OCI-LY1 (cell line): Measurements from ENCODE around the gene ANKS1A.

Experiments used
- EZH2 ChIP-seq: fragments of 200-600 bp; sonication (generic), shearing (Covaris generic); IDR thresholded peaks from 2 replicates; pipeline ENCODE4 v1.8.0; 2017; ENCODE audit warnings: borderline replicate concordance, mixed run types, mild to moderate bottlenecking, antibody characterized with exemption, low read length, moderate library complexity, mixed read lengths
- TF ChIP-seq, protein P1 (sequence below): fragments of 200-600 bp; sonication (generic), shearing (Covaris generic); IDR thresholded peaks from 2 replicates; pipeline ENCODE4 v1.5.1; 2017; ENCODE audit warnings: mild to moderate bottlenecking, antibody characterized with exemption, low read length, moderate library complexity, mixed read lengths

DNA sequence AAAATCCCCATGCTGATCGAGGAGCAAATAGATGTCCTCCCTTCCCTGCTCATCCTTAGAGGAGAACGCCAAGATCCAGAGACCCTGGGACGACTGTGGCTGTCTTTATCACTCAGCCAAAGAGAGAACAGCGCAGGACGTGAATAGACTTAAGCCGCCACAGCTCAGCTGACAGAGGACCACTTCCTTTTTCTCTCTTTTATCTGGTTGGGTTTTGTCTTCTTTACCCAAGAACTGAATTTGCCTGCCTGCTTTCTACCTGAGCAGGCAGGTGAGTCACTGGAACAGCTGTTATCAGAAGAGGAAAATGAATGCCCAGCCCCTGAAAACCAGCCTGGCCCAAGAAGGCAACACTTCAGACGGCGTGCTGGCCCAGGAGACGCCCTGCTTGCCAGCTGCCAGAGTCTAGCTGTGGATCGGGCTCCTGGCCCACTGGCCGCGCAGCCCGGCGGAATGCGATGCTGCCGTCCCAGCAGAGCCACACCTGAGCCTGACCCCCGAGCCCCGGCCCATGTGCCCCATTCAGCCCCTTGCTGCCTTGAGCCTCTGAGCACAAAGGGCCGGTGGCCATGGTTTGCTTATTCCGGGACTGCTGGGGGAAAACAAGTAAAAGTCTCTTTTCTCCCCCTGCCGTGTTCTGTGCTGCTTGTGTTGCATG lies 169.9 kb downstream of the ANKS1A start:
- TF ChIP-seq, protein P1, sequence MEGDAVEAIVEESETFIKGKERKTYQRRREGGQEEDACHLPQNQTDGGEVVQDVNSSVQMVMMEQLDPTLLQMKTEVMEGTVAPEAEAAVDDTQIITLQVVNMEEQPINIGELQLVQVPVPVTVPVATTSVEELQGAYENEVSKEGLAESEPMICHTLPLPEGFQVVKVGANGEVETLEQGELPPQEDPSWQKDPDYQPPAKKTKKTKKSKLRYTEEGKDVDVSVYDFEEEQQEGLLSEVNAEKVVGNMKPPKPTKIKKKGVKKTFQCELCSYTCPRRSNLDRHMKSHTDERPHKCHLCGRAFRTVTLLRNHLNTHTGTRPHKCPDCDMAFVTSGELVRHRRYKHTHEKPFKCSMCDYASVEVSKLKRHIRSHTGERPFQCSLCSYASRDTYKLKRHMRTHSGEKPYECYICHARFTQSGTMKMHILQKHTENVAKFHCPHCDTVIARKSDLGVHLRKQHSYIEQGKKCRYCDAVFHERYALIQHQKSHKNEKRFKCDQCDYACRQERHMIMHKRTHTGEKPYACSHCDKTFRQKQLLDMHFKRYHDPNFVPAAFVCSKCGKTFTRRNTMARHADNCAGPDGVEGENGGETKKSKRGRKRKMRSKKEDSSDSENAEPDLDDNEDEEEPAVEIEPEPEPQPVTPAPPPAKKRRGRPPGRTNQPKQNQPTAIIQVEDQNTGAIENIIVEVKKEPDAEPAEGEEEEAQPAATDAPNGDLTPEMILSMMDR: no peak
- no peak for TF ChIP-seq EZH2
